ENCODE measurements around the gene MAGI2. TPM values are rescaled to one million over a fixed set of nuclear protein-coding genes. Genes with fewer than 3 reads are reported as not detected.

Gene MAGI2
- total and polyA plus RNA-seq, 2 of the 13 experiments (the other 11 are each of a cell fraction or from before 2014, with no cell fraction given), result 1.5 to 3.8 TPM

DNA sequence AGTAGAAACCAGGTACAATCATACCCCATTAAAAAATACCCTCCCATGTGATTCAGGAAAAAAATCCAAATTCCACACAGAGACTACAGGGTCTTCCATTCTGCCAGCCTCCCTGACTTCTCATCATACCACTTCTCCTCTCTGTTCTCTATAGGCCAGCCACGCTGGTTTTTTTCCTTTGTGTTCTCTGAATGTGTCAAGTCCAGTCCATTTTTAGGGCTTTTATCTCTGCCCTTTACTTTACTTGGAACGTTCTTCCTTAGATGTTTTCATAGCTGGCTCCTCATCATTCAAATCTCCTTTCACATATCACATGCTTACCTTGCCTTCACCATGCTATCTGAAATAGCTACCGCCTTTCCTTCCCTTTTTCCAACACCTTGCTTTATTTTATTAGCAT, 1057.3 kb downstream of the MAGI2 start:
- intact Hi-C loops (cut with micrococcal nuclease; ENCODE audit: unreplicated experiment) (no loop called here), in situ Hi-C loops (cut with HindIII; ENCODE audit: extremely low pct_ligation_motif_present, low pct_unique_long_range_greater_than_20kb) (no loop called here)
- ATAC-seq (no peak), DNase-seq (ENCODE audit: low spot score) (no peak), FAIRE-seq (no peak)
- Histone ChIP-seq H3K79me2 (ENCODE audit: insufficient read depth, low read length) (no peaks in the 10 kb centered on the region), H3K27me3 (ENCODE audit: control insufficient read depth in 1 of 2, insufficient read depth in 2 of 2, low read length in 2 of 2) (peaks cover 0 to 3% of the 10 kb centered on the region in 2 experiments; a peak in 1 of 5 replicates), H3K4me2 (ENCODE audit: low read depth, low read length) (no peak overlapping the region), H4K20me1 (ENCODE audit: insufficient read depth, low read length) (no peaks in the 10 kb centered on the region; the same call in 1 of the 2 replicates), H3K9ac (ENCODE audit: insufficient read depth, low read depth, low read length) (no peak overlapping the region), H2AFZ (ENCODE audit: low read length) (no peak overlapping the region), H3K27ac (ENCODE audit: extremely low read length, insufficient read depth, low read length) (no peak overlapping the region), H3K4me1 (ENCODE audit: insufficient read depth, low read length) (no peaks in the 10 kb centered on the region), H3K36me3 (replicated peaks in 1 of 2; ENCODE audit: control insufficient read depth in 1 of 2, insufficient read depth in 2 of 2, low read length in 2 of 2) (no peaks in the 10 kb centered on the region), H3K9me3 (ENCODE audit: low read length) (no peaks in the 10 kb centered on the region), H3K4me3 (replicated peaks in 1 of 3; ENCODE audit: insufficient read depth in 1 of 3, low read depth in 2 of 3, low read length in 3 of 3) (no peak overlapping the region)
- POLR2A ChIA-PET, result no interaction called here
- CTCF ChIA-PET (ENCODE audit: low intra/inter-chr PET ratio, low total read pairs), result no interaction called here
- BruUV-seq (replicated peaks), result no TSS peak
- 35% methylated on average over 3 of the region's 3 CpGs for WGBS (ENCODE audit: low lambda C conversion rate)
- TF ChIP-seq HOXA5 (CRISPR knock-in tag; IDR thresholded peaks at IDR 0.05) (no peak), HDAC2 (CRISPR knock-in tag; IDR thresholded peaks at IDR 0.05) (no peak), ZNF644 (CRISPR knock-in tag; IDR thresholded peaks at IDR 0.05; ENCODE audit: low read depth) (no peak), ZSCAN5A (CRISPR knock-in tag; IDR thresholded peaks at IDR 0.05; ENCODE audit: borderline replicate concordance) (no peak), FOXA1 (IDR thresholded peaks at IDR 0.05) (no peak), FOXA1 (CRISPR knock-in tag; IDR thresholded peaks at IDR 0.05) (no peak), ZSCAN9 (CRISPR knock-in tag; IDR thresholded peaks at IDR 0.05; ENCODE audit: borderline replicate concordance) (no peak)
- TF ChIP-seq, protein P1, sequence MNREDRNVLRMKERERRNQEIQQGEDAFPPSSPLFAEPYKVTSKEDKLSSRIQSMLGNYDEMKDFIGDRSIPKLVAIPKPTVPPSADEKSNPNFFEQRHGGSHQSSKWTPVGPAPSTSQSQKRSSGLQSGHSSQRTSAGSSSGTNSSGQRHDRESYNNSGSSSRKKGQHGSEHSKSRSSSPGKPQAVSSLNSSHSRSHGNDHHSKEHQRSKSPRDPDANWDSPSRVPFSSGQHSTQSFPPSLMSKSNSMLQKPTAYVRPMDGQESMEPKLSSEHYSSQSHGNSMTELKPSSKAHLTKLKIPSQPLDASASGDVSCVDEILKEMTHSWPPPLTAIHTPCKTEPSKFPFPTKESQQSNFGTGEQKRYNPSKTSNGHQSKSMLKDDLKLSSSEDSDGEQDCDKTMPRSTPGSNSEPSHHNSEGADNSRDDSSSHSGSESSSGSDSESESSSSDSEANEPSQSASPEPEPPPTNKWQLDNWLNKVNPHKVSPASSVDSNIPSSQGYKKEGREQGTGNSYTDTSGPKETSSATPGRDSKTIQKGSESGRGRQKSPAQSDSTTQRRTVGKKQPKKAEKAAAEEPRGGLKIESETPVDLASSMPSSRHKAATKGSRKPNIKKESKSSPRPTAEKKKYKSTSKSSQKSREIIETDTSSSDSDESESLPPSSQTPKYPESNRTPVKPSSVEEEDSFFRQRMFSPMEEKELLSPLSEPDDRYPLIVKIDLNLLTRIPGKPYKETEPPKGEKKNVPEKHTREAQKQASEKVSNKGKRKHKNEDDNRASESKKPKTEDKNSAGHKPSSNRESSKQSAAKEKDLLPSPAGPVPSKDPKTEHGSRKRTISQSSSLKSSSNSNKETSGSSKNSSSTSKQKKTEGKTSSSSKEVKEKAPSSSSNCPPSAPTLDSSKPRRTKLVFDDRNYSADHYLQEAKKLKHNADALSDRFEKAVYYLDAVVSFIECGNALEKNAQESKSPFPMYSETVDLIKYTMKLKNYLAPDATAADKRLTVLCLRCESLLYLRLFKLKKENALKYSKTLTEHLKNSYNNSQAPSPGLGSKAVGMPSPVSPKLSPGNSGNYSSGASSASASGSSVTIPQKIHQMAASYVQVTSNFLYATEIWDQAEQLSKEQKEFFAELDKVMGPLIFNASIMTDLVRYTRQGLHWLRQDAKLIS (CRISPR knock-in tag; IDR thresholded peaks at IDR 0.05), result no peak
- TF ChIP-seq, protein P2, sequence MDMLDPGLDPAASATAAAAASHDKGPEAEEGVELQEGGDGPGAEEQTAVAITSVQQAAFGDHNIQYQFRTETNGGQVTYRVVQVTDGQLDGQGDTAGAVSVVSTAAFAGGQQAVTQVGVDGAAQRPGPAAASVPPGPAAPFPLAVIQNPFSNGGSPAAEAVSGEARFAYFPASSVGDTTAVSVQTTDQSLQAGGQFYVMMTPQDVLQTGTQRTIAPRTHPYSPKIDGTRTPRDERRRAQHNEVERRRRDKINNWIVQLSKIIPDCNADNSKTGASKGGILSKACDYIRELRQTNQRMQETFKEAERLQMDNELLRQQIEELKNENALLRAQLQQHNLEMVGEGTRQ (IDR thresholded peaks at IDR 0.05; ENCODE audit: low read depth, low read length), result no peak
- TF ChIP-seq, protein P2 (CRISPR knock-in tag; IDR thresholded peaks at IDR 0.05; ENCODE audit: borderline replicate concordance), result no peak
- TF ChIP-seq, protein P3, sequence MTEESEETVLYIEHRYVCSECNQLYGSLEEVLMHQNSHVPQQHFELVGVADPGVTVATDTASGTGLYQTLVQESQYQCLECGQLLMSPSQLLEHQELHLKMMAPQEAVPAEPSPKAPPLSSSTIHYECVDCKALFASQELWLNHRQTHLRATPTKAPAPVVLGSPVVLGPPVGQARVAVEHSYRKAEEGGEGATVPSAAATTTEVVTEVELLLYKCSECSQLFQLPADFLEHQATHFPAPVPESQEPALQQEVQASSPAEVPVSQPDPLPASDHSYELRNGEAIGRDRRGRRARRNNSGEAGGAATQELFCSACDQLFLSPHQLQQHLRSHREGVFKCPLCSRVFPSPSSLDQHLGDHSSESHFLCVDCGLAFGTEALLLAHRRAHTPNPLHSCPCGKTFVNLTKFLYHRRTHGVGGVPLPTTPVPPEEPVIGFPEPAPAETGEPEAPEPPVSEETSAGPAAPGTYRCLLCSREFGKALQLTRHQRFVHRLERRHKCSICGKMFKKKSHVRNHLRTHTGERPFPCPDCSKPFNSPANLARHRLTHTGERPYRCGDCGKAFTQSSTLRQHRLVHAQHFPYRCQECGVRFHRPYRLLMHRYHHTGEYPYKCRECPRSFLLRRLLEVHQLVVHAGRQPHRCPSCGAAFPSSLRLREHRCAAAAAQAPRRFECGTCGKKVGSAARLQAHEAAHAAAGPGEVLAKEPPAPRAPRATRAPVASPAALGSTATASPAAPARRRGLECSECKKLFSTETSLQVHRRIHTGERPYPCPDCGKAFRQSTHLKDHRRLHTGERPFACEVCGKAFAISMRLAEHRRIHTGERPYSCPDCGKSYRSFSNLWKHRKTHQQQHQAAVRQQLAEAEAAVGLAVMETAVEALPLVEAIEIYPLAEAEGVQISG (CRISPR knock-in tag; IDR thresholded peaks at IDR 0.05), result no peak
